ENCODE results near the gene SORL1. TPM values are rescaled to one million over a fixed set of nuclear protein-coding genes. Genes with fewer than 3 reads are reported as not detected.

SORL1 gene
- total RNA-seq, 1 experiment from 2014 or later: 68.3 TPM

- Histone ChIP-seq H4K20me1 (ENCODE audit: control insufficient read depth, insufficient read depth, insufficient read length) (no peaks in the 10 kb centered on the region), H3K56ac (ENCODE audit: insufficient read length, low read depth, low read length) (no peak overlapping the region)
- no peaks in the 10 kb centered on the region for H3K9me3 Mint-ChIP-seq
Measured at GRCh38 chr11:121474680-121475079, 22.6 kb downstream of the SORL1 start.

More at GRCh38 chr11:121474680-121475079, 22.6 kb downstream of the SORL1 start:
- no peaks in the 10 kb centered on the region for H3K9me3 ChIP-seq (ENCODE audit: control insufficient read depth, low read depth, low read length)
- no peak for DNase-seq
- Mint-ChIP-seq H3K27me3 (ENCODE audit: low read depth) (no peaks in the 10 kb centered on the region), H3K4me3 (no peak overlapping the region), H3K27ac (no peak overlapping the region), H3K36me3 (ENCODE audit: insufficient read depth in 1 of 3, low read depth in 3 of 3) (peaks cover 18 to 54% (median 35%) of the 10 kb centered on the region in 3 experiments), H3K4me1 (peaks cover 50 to 58% of the 10 kb centered on the region in 2 experiments)
- H4K5ac ChIP-seq (ENCODE audit: insufficient read length, low read depth, low read length): no peak overlapping the region
- H4K91ac ChIP-seq (ENCODE audit: insufficient read length, low read depth, low read length): no peak overlapping the region
- no CpG with 5 or more reads among the region's 7 CpGs for WGBS (ENCODE audit: extremely low coverage, insufficient read length, low lambda C conversion rate)
- no peak overlapping the region for H2BK12ac ChIP-seq (ENCODE audit: insufficient read length, low read depth, low read length)
- no peaks in the 10 kb centered on the region for H3K23me2 ChIP-seq (ENCODE audit: insufficient read length, low read depth, low read length, poor library complexity, severe bottlenecking)
- no peak overlapping the region for H3K9ac ChIP-seq (ENCODE audit: extremely low read depth, insufficient read length, low read length)
- no peak overlapping the region for H2BK5ac ChIP-seq (ENCODE audit: insufficient read length, low read length)
- no peak overlapping the region for H3T11ph ChIP-seq (ENCODE audit: low read length)
- H3K79me1 ChIP-seq (ENCODE audit: insufficient read depth, low read depth, low read length, poor library complexity, severe bottlenecking): no peaks in the 10 kb centered on the region
- H3K4me2 ChIP-seq (ENCODE audit: insufficient read depth, insufficient read length, low read length): no peak overlapping the region
- TF ChIP-seq CTCF (conservative IDR thresholded peaks at IDR 0.05): no peak
- H2BK120ac ChIP-seq (ENCODE audit: low read depth, low read length, poor library complexity, severe bottlenecking): no peak overlapping the region
- peaks cover 19% of the 10 kb centered on the region for H3K4me1 ChIP-seq (ENCODE audit: insufficient read depth, low read length)
- H3K4ac ChIP-seq (ENCODE audit: low read depth, low read length): no peak overlapping the region
- no peak overlapping the region for H2BK15ac ChIP-seq (ENCODE audit: low read depth, low read length)
- no peak overlapping the region for H4K8ac ChIP-seq (replicated peaks; ENCODE audit: insufficient read length, low read depth, low read length)
- H3K27ac ChIP-seq (ENCODE audit: insufficient read length, low read depth, low read length): no peak overlapping the region
- H3K14ac ChIP-seq (ENCODE audit: insufficient read depth, low read length): no peak overlapping the region
- H3K79me2 ChIP-seq (ENCODE audit: insufficient read depth, low read length): peaks cover 2% of the 10 kb centered on the region; the same call in 1 of the 2 replicates
- H3K23ac ChIP-seq (ENCODE audit: insufficient read length, low read depth, low read length): no peak overlapping the region
- H3K18ac ChIP-seq (ENCODE audit: insufficient read length, low read depth, low read length): no peak overlapping the region
- no peak overlapping the region for H2AK5ac ChIP-seq (ENCODE audit: insufficient read length, low read length)
- H2BK20ac ChIP-seq (ENCODE audit: low read depth, low read length, poor library complexity, severe bottlenecking): no peak overlapping the region
- no peak overlapping the region for H2AFZ ChIP-seq (ENCODE audit: low read length)
- no peaks in the 10 kb centered on the region for H3K27me3 ChIP-seq (ENCODE audit: insufficient read depth, low read length)

All from H9 (cell line).